ENCODE data around the gene HSF2BP.

Gene HSF2BP

GRCh38 chr21:43659136-43660000 is at the start of gene HSF2BP, which contains the start of gene RRP1B:
TSS of gene HSF2BP (minus strand) at chr21:43659488. CDS start at chr21:43658096, 1,392 bp downstream.
TSS of gene RRP1B (plus strand) at chr21:43659560. CDS start at chr21:43659665, 105 bp downstream.
- peak within 1 kb of the TSS; percentile 100 for H3K4me3 ChIP-seq (ENCODE audit: low read depth, low read length)
- no peak for TF ChIP-seq CTCF (IDR thresholded peaks at IDR 0.05; ENCODE audit: borderline replicate concordance, insufficient read depth, low read depth, low read length)

GRCh38 chr21:43708745-43709381 is 49.6 kb upstream of the HSF2BP start:
- no peak for TF ChIP-seq CTCF (IDR thresholded peaks at IDR 0.05; ENCODE audit: borderline replicate concordance, insufficient read depth, low read depth, low read length)
- no peak overlapping the region for H3K4me3 ChIP-seq (ENCODE audit: low read depth, low read length)

GRCh38 chr21:43707462-43707861 is 48.2 kb upstream of the HSF2BP start:
- H3K4me3 ChIP-seq (ENCODE audit: low read depth, low read length), result no peak overlapping the region
- TF ChIP-seq CTCF (IDR thresholded peaks at IDR 0.05; ENCODE audit: borderline replicate concordance, insufficient read depth, low read depth, low read length), result no peak

GRCh38 chr21:43703035-43703880 is 44.0 kb upstream of the HSF2BP start:
- TF ChIP-seq CTCF (IDR thresholded peaks at IDR 0.05; ENCODE audit: borderline replicate concordance, insufficient read depth, low read depth, low read length), result no peak
- H3K4me3 ChIP-seq (ENCODE audit: low read depth, low read length), result no peak overlapping the region

GRCh38 chr21:43702785-43703034 is 43.4 kb upstream of the HSF2BP start:
- TF ChIP-seq CTCF (IDR thresholded peaks at IDR 0.05; ENCODE audit: borderline replicate concordance, insufficient read depth, low read depth, low read length), result no peak
- H3K4me3 ChIP-seq (ENCODE audit: low read depth, low read length), result no peak overlapping the region

- no peak for TF ChIP-seq CTCF (IDR thresholded peaks at IDR 0.05; ENCODE audit: borderline replicate concordance, insufficient read depth, low read depth, low read length)
- no peak overlapping the region for H3K4me3 ChIP-seq (ENCODE audit: low read depth, low read length)
Observed at GRCh38 chr21:43701936-43702784, 42.9 kb upstream of the HSF2BP start.

All from GM12875 (cell line).